Subcutaneous abdominal adipose tissue (tissue), 5 donors: ENCODE measurements around the gene NAALADL2.

Experiments
- H3K27ac ChIP-seq: one replicate; pipeline ENCODE4 v1.7.0; 2013; ENCODE audit warnings: low read depth, mild to moderate bottlenecking, inconsistent platforms, low read length, moderate library complexity
- H3K27me3 ChIP-seq, 5 donors: one replicate each; pipeline ENCODE4 v1.7.0; 2013; ENCODE audit warnings: low read length in 5 of 5, inconsistent platforms in 1 of 5; ENCODE audit not compliant: control insufficient read depth in 5 of 5, insufficient read depth in 4 of 5
- H3K36me3 ChIP-seq, 5 donors: one replicate each; pipeline ENCODE4 v1.7.0; 2013; ENCODE audit warnings: low read length in 5 of 5; ENCODE audit not compliant: control insufficient read depth in 5 of 5, insufficient read depth in 5 of 5
- H3K4me1 ChIP-seq, 5 donors: one replicate each; pipeline ENCODE4 v1.7.0; 2013; ENCODE audit warnings: low read length in 5 of 5, mild to moderate bottlenecking in 3 of 5, moderate library complexity in 1 of 5; ENCODE audit not compliant: control insufficient read depth in 5 of 5, insufficient read depth in 5 of 5
- H3K4me3 ChIP-seq, 5 donors: one replicate each; pipeline ENCODE4 v1.7.0; 2013; ENCODE audit warnings: low read length in 5 of 5, low read depth in 1 of 5
- H3K9ac ChIP-seq, 5 donors: one replicate each; pipeline ENCODE4 v1.7.0; 2013; ENCODE audit warnings: low read length in 5 of 5, mild to moderate bottlenecking in 4 of 5, moderate library complexity in 3 of 5
- H3K9me3 ChIP-seq, 5 donors: one replicate each; pipeline ENCODE4 v1.7.0; 2013; ENCODE audit warnings: low read length in 5 of 5; ENCODE audit not compliant: control insufficient read depth in 5 of 5
- donor health status: healthy.
- donor health status: healthy.
- donor health status: healthy.
- donor health status: healthy.
- donor health status: healthy.

Gene NAALADL2

GRCh38 chr3:174958671-174959328, 99.7 kb downstream of the NAALADL2 start:
- Histone ChIP-seq H3K4me3 (no peak overlapping the region), H3K9ac (peak overlapping the region in 1 of 5 donors; percentile 4), H3K4me1 (peaks cover 0 to 21% (median 2%) of the 10 kb centered on the region in 5 donors), H3K27me3 (no peaks in the 10 kb centered on the region), H3K36me3 (no peaks in the 10 kb centered on the region), H3K27ac (no peak overlapping the region), H3K9me3 (no peaks in the 10 kb centered on the region)

GRCh38 chr3:174959556-174960065, 100.5 kb downstream of the NAALADL2 start:
- Histone ChIP-seq H3K9ac (no peak overlapping the region), H3K27me3 (no peaks in the 10 kb centered on the region), H3K36me3 (no peaks in the 10 kb centered on the region), H3K4me1 (peaks cover 0 to 21% (median 2%) of the 10 kb centered on the region in 5 donors), H3K27ac (no peak overlapping the region), H3K9me3 (no peaks in the 10 kb centered on the region), H3K4me3 (no peak overlapping the region)

GRCh38 chr3:174960898-174961297, 101.8 kb downstream of the NAALADL2 start:
- Histone ChIP-seq H3K9ac (no peak overlapping the region), H3K27me3 (no peaks in the 10 kb centered on the region), H3K27ac (no peak overlapping the region), H3K4me1 (peaks cover 0 to 21% (median 2%) of the 10 kb centered on the region in 5 donors), H3K4me3 (no peak overlapping the region), H3K36me3 (no peaks in the 10 kb centered on the region), H3K9me3 (no peaks in the 10 kb centered on the region)

GRCh38 chr3:174973465-174973864, 114.3 kb downstream of the NAALADL2 start:
- Histone ChIP-seq H3K36me3 (no peaks in the 10 kb centered on the region), H3K4me1 (no peaks in the 10 kb centered on the region), H3K9me3 (peaks cover 0 to 5% (median 2%) of the 10 kb centered on the region in 5 donors), H3K27ac (no peak overlapping the region), H3K27me3 (no peaks in the 10 kb centered on the region), H3K4me3 (no peak overlapping the region), H3K9ac (no peak overlapping the region)

GRCh38 chr3:174986685-174987084, 127.6 kb downstream of the NAALADL2 start:
- H3K9me3 ChIP-seq: no peaks in the 10 kb centered on the region
- H3K4me1 ChIP-seq: no peaks in the 10 kb centered on the region
- no peak overlapping the region for H3K27ac ChIP-seq
- H3K27me3 ChIP-seq: no peaks in the 10 kb centered on the region
- no peak overlapping the region for H3K9ac ChIP-seq
- H3K36me3 ChIP-seq: no peaks in the 10 kb centered on the region
- no peak overlapping the region for H3K4me3 ChIP-seq

GRCh38 chr3:175001091-175001490, 142.0 kb downstream of the NAALADL2 start:
- Histone ChIP-seq H3K9ac (no peak overlapping the region), H3K9me3 (no peaks in the 10 kb centered on the region), H3K4me1 (no peaks in the 10 kb centered on the region)

GRCh38 chr3:175002732-175003143, 143.6 kb downstream of the NAALADL2 start:
- Histone ChIP-seq H3K27me3 (no peaks in the 10 kb centered on the region), H3K27ac (no peak overlapping the region), H3K9ac (no peak overlapping the region), H3K4me1 (no peaks in the 10 kb centered on the region), H3K36me3 (no peaks in the 10 kb centered on the region), H3K4me3 (no peak overlapping the region), H3K9me3 (no peaks in the 10 kb centered on the region)

More at GRCh38 chr3:175001091-175001490, 142.0 kb downstream of the NAALADL2 start:
- H3K36me3 ChIP-seq: no peaks in the 10 kb centered on the region
- no peak overlapping the region for H3K4me3 ChIP-seq
- H3K27ac ChIP-seq: no peak overlapping the region
- H3K27me3 ChIP-seq: no peaks in the 10 kb centered on the region

- Histone ChIP-seq H3K36me3 (no peaks in the 10 kb centered on the region), H3K4me1 (no peaks in the 10 kb centered on the region), H3K27ac (no peak overlapping the region), H3K27me3 (no peaks in the 10 kb centered on the region), H3K9me3 (no peaks in the 10 kb centered on the region), H3K4me3 (no peak overlapping the region), H3K9ac (no peak overlapping the region)
Observed at GRCh38 chr3:175003590-175003989, 144.5 kb downstream of the NAALADL2 start.

- H3K9ac ChIP-seq: no peak overlapping the region
- H3K4me1 ChIP-seq: no peaks in the 10 kb centered on the region
- no peak overlapping the region for H3K27ac ChIP-seq
- no peak overlapping the region for H3K4me3 ChIP-seq
- H3K9me3 ChIP-seq: no peaks in the 10 kb centered on the region
- no peaks in the 10 kb centered on the region for H3K27me3 ChIP-seq
- no peaks in the 10 kb centered on the region for H3K36me3 ChIP-seq
Observed at GRCh38 chr3:175005193-175005592, 146.1 kb downstream of the NAALADL2 start.

GRCh38 chr3:175005881-175006280, 146.7 kb downstream of the NAALADL2 start:
- no peak overlapping the region for H3K9ac ChIP-seq

More at GRCh38 chr3:175005881-175006280, 146.7 kb downstream of the NAALADL2 start:
- Histone ChIP-seq H3K27ac (no peak overlapping the region), H3K27me3 (no peaks in the 10 kb centered on the region), H3K9me3 (no peaks in the 10 kb centered on the region), H3K4me3 (no peak overlapping the region), H3K4me1 (no peaks in the 10 kb centered on the region), H3K36me3 (no peaks in the 10 kb centered on the region)
